ENCODE results near the gene TMEM163.

Gene TMEM163

DNA sequence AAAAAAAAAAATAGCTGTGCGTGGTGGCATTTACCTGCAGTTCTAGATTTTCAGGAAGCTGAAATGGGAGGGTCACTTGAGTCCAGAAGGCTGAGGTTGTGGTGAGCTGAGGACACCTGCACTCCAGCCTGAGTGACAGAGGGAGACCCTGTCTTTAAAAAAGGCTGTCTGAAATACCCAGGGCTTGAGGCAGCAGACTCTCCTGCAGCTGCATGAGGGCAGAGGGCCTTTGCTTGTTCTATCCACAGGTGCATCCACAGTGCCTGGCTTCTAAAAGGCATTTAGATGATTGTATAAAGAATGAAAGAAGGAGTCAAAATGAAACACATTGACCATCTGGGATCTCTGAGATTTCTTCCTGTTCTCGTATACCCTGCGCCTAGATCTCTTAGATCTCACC is 312.1 kb downstream of the TMEM163 start:
- H3K36me3 ChIP-seq = no peaks in the 10 kb centered on the region
- no peak overlapping the region for H3K4me3 ChIP-seq (ENCODE audit: low read depth in 1 of 2, low read length in 1 of 2)
- peaks cover 96 to 99% of the 10 kb centered on the region in 2 experiments for H3K4me1 ChIP-seq (ENCODE audit: control insufficient read depth in 1 of 2, insufficient read depth in 1 of 2, low read depth in 1 of 2, low read length in 1 of 2)
- TF ChIP-seq, protein P1, sequence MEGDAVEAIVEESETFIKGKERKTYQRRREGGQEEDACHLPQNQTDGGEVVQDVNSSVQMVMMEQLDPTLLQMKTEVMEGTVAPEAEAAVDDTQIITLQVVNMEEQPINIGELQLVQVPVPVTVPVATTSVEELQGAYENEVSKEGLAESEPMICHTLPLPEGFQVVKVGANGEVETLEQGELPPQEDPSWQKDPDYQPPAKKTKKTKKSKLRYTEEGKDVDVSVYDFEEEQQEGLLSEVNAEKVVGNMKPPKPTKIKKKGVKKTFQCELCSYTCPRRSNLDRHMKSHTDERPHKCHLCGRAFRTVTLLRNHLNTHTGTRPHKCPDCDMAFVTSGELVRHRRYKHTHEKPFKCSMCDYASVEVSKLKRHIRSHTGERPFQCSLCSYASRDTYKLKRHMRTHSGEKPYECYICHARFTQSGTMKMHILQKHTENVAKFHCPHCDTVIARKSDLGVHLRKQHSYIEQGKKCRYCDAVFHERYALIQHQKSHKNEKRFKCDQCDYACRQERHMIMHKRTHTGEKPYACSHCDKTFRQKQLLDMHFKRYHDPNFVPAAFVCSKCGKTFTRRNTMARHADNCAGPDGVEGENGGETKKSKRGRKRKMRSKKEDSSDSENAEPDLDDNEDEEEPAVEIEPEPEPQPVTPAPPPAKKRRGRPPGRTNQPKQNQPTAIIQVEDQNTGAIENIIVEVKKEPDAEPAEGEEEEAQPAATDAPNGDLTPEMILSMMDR (IDR thresholded peaks at IDR 0.05) = no peak
- H3K9me3 ChIP-seq = no peaks in the 10 kb centered on the region
- H3K27me3 ChIP-seq = no peaks in the 10 kb centered on the region
- H3K27ac ChIP-seq = peak overlapping the region; percentile 47

DNA sequence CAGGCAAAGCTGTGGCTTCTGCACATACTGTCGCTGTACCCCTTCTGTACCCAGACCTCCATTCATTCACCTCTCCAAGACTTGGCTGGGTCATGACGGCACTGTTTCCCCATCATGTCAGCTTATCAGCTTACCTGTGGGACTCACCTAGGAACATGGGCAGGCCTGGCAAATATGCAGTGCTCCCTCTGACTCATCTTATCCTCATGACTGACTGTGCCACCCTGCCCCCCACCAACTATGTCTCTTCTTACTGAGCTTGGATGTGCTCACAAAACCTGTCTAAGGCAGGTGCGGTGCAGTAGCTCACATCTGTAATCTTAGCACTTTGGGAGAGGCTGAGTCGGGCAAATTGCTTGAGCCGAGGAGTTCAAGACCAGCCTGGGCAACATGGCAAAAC is 312.5 kb downstream of the TMEM163 start:
- no peak overlapping the region for H3K4me3 ChIP-seq (ENCODE audit: low read depth in 1 of 2, low read length in 1 of 2)
- no peaks in the 10 kb centered on the region for H3K9me3 ChIP-seq
- no peaks in the 10 kb centered on the region for H3K27me3 ChIP-seq
- H3K27ac ChIP-seq = peak overlapping the region; percentile 47
- TF ChIP-seq, protein P1 (IDR thresholded peaks at IDR 0.05) = no peak
- no peaks in the 10 kb centered on the region for H3K36me3 ChIP-seq
- peaks cover 96 to 99% of the 10 kb centered on the region in 2 experiments for H3K4me1 ChIP-seq (ENCODE audit: control insufficient read depth in 1 of 2, insufficient read depth in 1 of 2, low read depth in 1 of 2, low read length in 1 of 2)
